ENCODE results near the gene ACOXL. TPM values are rescaled to one million over a fixed set of nuclear protein-coding genes. Genes with fewer than 3 reads are reported as not detected.
"Not testable (repeated sequence)": the region's sequence is repeated elsewhere in the genome, so short reads cannot be mapped to it uniquely, and the experiment has no call there.

The ACOXL gene
- not detected for total RNA-seq

DNA sequence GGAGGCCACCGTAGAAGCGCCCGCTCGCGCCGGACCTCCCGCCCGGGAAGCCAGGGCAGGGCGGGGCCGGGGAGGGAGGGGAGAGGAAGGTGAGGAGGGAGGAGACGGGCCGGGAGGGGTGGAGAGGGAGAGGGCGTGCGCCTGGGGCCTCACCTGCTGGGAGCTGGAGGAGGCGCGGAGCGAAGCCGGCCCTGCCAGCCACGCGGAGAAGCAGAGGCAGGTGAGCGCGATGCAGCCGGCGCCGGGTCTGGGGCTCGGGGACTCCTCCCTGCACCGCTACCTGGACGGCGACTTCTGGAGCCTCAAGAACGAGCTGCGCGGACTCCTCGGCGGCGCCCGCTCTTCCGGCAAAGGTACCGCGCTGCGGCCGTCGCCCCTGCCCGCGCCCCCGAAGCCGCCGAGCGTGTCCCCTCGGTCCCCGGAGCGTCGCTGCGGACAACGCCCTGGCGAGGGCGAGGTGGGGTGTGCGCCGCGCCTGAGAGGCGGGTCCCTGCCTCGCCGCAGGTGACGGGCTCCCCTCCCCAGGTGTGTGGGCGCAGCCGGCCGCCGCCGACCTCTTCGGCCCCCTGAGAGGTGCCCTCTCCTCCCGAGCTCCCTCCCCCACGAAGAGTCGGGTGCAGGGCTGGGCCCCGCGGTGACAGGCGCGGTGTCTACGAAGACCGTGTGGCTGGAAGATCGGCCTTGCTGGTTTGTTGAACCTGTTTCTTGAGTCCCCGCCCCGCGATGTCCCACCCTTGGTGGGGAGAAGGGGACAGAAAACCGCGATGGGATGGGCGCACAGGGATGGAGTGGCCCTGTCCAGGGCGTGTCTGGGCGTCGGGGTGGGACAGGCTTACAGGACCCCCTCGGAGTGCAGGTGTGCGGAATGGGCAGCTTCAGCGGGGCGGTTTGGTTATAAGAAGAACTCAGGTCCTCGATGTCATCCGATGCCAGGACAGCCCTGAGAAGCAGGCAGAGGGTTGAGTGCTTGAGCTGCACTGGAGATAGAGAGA is at the start of gene ACOXL:
Gene ACOXL, plus strand, starts transcription at position 152 of the 992 bp plus-strand sequence. CDS start 35,817 bp downstream, outside the sequence.
- intact Hi-C loops (cut with micrococcal nuclease), result no loop called here
- Mint-ChIP-seq H3K9me3 (no peaks in the 10 kb centered on the region), H3K27ac (no peak within 1 kb of the TSS), H3K4me1 (ENCODE audit: low read depth) (peaks cover 9% of the 10 kb centered on the region), H3K27me3 (ENCODE audit: low read depth) (peaks cover 59% of the 10 kb centered on the region), H3K36me3 (ENCODE audit: low read depth) (no peaks in the 10 kb centered on the region), H3K4me3 (no peak within 1 kb of the TSS)
- DNase-seq, result peak; percentile 21
- CTCF ChIA-PET, result interaction anchor here (1.3 to 1.4 kb wide), 2 partner anchors 11 to 23 kb away, joined by 3 read pairs; no protein-coding TSS in a partner anchor

GRCh38 chr2:110682872-110683271 is 49.5 kb upstream of the ACOXL start:
- Mint-ChIP-seq H3K4me3 (no peak overlapping the region), H3K9me3 (peaks cover 4% of the 10 kb centered on the region), H3K27me3 (ENCODE audit: low read depth) (no peaks in the 10 kb centered on the region), H3K4me1 (ENCODE audit: low read depth) (peaks cover 3% of the 10 kb centered on the region), H3K27ac (no peak overlapping the region), H3K36me3 (ENCODE audit: low read depth) (peaks cover 2% of the 10 kb centered on the region)
- CTCF ChIA-PET, result interaction anchor here (0.9 kb wide), 1 partner anchor 72 kb away, joined by 3 read pairs; no protein-coding TSS in a partner anchor
- intact Hi-C loops (cut with micrococcal nuclease), result no loop called here
- no peak for DNase-seq

- H3K4me1 Mint-ChIP-seq (ENCODE audit: low read depth); intact Hi-C loops (cut with micrococcal nuclease); CTCF ChIA-PET; H3K27ac Mint-ChIP-seq; H3K36me3 Mint-ChIP-seq (ENCODE audit: low read depth); H3K27me3 Mint-ChIP-seq (ENCODE audit: low read depth); DNase-seq; H3K4me3 Mint-ChIP-seq: not testable (repeated sequence)
- peaks cover 10% of the 10 kb centered on the region for H3K9me3 Mint-ChIP-seq
These were observed 44.4 kb upstream of the ACOXL start for GRCh38 chr2:110687775-110688484.

DNA sequence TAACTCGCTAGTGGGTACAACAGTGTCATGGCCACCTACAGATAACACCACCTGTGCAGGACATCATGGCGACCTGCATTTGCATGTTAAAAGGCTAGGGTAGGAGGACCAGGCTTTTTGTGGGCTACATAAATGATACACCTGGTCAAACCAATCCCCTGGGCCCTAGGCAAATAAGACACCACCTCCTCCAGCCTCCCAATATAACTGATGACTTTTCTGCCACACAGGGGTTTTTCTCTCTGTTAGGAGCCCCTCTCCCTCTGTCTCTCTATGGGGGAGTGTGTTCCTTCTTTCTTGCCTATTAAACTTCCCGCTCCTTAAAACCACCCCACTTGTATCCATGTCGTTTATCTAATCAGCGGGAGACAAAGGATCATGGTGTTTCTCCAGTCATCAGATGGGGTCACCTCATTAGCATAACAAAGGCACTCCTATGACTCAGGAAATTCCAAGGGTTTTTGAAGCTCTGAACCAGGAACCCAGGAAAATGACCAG is 43.7 kb upstream of the ACOXL start:
- H3K4me3 Mint-ChIP-seq, result no peak overlapping the region
- H3K36me3 Mint-ChIP-seq (ENCODE audit: low read depth), result no peaks in the 10 kb centered on the region
- CTCF ChIA-PET, result interaction anchor here (1.3 kb wide), 1 partner anchor 8 kb away, joined by 5 read pairs; no protein-coding TSS in a partner anchor
- intact Hi-C loops (cut with micrococcal nuclease), result no loop called here
- no peaks in the 10 kb centered on the region for H3K27me3 Mint-ChIP-seq (ENCODE audit: low read depth)
- H3K9me3 Mint-ChIP-seq, result peaks cover 10% of the 10 kb centered on the region
- no peaks in the 10 kb centered on the region for H3K4me1 Mint-ChIP-seq (ENCODE audit: low read depth)
- no peak overlapping the region for H3K27ac Mint-ChIP-seq
- no peak for DNase-seq

DNA sequence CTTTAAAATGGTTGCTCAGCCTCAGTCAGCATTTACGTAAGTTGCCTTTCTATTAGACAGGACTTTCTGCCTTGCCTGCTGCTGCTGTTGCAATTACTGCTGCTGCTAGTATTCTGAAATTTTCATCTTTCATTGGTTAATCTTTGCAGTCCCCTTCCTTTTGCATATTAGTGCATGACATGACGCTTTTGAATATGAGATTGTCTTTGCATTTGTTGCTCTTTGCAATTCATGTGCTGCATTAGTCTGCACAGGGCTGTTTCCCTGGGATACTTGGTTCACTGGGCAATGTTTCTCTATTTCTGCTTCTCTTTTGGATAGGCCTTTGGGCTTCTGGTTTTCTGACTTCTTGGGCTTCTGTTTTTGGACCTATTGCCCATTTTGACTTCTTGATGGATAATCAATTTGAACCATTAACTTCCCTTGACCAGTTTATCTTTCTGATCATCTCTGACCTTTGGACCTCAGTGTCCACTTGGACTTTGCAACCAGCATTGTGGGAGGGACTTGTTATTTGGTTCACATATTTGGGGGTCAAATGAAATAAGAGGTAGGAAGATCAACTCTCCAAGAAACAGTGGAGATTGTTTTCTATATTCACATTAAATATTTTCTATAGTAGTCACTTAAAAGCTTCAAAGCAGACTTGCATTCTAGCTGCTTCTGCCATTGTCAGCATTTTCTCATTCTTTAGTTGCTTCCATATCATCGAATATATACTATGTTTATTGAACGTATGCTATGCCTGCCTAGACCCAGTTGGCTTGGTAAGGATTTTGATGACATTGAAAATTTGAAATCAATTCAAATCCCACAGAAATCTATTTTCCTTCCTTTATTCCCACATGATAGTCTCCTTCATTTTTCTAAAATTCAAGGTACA is 42.0 kb upstream of the ACOXL start:
- no peak for DNase-seq
- H3K4me3 Mint-ChIP-seq, result no peak overlapping the region
- peaks cover 1% of the 10 kb centered on the region for H3K27me3 Mint-ChIP-seq (ENCODE audit: low read depth)
- H3K4me1 Mint-ChIP-seq (ENCODE audit: low read depth), result peaks cover 1% of the 10 kb centered on the region
- intact Hi-C loops (cut with micrococcal nuclease), result no loop called here
- no peaks in the 10 kb centered on the region for H3K36me3 Mint-ChIP-seq (ENCODE audit: low read depth)
- peaks cover 10% of the 10 kb centered on the region for H3K9me3 Mint-ChIP-seq
- no peak overlapping the region for H3K27ac Mint-ChIP-seq
- CTCF ChIA-PET, result interaction anchor here (1.3 to 1.4 kb wide), 2 partner anchors 10 to 11 kb away, joined by 3 to 5 read pairs; no protein-coding TSS in a partner anchor

- peaks cover 3% of the 10 kb centered on the region for H3K4me1 Mint-ChIP-seq (ENCODE audit: low read depth)
- H3K27me3 Mint-ChIP-seq (ENCODE audit: low read depth), result peaks cover 2% of the 10 kb centered on the region
- peaks cover 10% of the 10 kb centered on the region for H3K9me3 Mint-ChIP-seq
- DNase-seq, result no peak
- H3K4me3 Mint-ChIP-seq, result no peak overlapping the region
- intact Hi-C loops (cut with micrococcal nuclease), result no loop called here
- no peak overlapping the region for H3K27ac Mint-ChIP-seq
- H3K36me3 Mint-ChIP-seq (ENCODE audit: low read depth), result no peaks in the 10 kb centered on the region
- CTCF ChIA-PET, result no interaction called here
These were observed 40.6 kb upstream of the ACOXL start for GRCh38 chr2:110691612-110692258.

GRCh38 chr2:110695146-110695898 is 37.1 kb upstream of the ACOXL start:
- H3K9me3 Mint-ChIP-seq; intact Hi-C loops (cut with micrococcal nuclease); H3K36me3 Mint-ChIP-seq (ENCODE audit: low read depth); H3K27me3 Mint-ChIP-seq (ENCODE audit: low read depth); H3K4me1 Mint-ChIP-seq (ENCODE audit: low read depth); DNase-seq; CTCF ChIA-PET; H3K4me3 Mint-ChIP-seq; H3K27ac Mint-ChIP-seq: not testable (repeated sequence)

DNA sequence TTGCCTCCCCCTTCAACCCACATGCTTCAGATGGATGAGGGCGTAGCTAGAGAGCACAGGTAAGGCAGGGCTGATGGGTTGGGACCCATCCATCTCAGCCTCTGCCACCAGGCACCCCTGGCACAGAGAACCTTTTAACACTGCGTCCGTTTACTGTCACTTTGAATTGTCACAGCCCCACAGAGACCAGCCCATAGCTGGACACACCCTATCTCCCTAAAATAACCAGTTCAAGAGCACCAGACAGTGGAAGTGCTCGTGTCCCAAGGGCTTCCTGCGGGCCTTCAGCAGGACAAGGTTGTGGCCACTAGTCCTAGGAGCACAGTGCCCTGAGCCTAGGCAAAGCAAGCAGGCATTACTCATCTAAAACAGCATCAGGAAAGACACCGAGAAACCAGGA is 34.1 kb upstream of the ACOXL start:
- H3K36me3 Mint-ChIP-seq (ENCODE audit: low read depth); H3K9me3 Mint-ChIP-seq; CTCF ChIA-PET; DNase-seq; H3K27me3 Mint-ChIP-seq (ENCODE audit: low read depth); intact Hi-C loops (cut with micrococcal nuclease); H3K4me1 Mint-ChIP-seq (ENCODE audit: low read depth); H3K27ac Mint-ChIP-seq; H3K4me3 Mint-ChIP-seq: not testable (repeated sequence)

- H3K4me3 Mint-ChIP-seq, result no peak overlapping the region
- peaks cover 8% of the 10 kb centered on the region for H3K27me3 Mint-ChIP-seq (ENCODE audit: low read depth)
- intact Hi-C loops (cut with micrococcal nuclease), result no loop called here
- CTCF ChIA-PET, result no interaction called here
- H3K9me3 Mint-ChIP-seq, result no peaks in the 10 kb centered on the region
- H3K27ac Mint-ChIP-seq, result no peak overlapping the region
- no peaks in the 10 kb centered on the region for H3K36me3 Mint-ChIP-seq (ENCODE audit: low read depth)
- H3K4me1 Mint-ChIP-seq (ENCODE audit: low read depth), result no peaks in the 10 kb centered on the region
- DNase-seq, result no peak
These were observed 29.6 kb upstream of the ACOXL start for GRCh38 chr2:110702514-110703380.

GRCh38 chr2:110707386-110707965 is 24.9 kb upstream of the ACOXL start:
- intact Hi-C loops (cut with micrococcal nuclease), result no loop called here
- Mint-ChIP-seq H3K27me3 (ENCODE audit: low read depth) (peaks cover 27% of the 10 kb centered on the region), H3K4me3 (no peak overlapping the region), H3K27ac (no peak overlapping the region), H3K36me3 (ENCODE audit: low read depth) (no peaks in the 10 kb centered on the region), H3K9me3 (no peaks in the 10 kb centered on the region), H3K4me1 (ENCODE audit: low read depth) (no peaks in the 10 kb centered on the region)
- CTCF ChIA-PET, result interaction anchor here (0.8 kb wide), 1 partner anchor 15 kb away, joined by 4 read pairs; no protein-coding TSS in a partner anchor
- DNase-seq, result no peak
